Cardiac muscle cell (in vitro differentiated cells and primary cell): ENCODE results near the gene PI16. TPM values are rescaled to one million over a fixed set of nuclear protein-coding genes. Genes with fewer than 3 reads are reported as not detected.

Experiments
- DNase-seq, 2 donors: peaks; one replicate each; pipeline versions ENCODE4 v3.0.0 to v3.0.0-alpha.2; 2010 to 2017; ENCODE audit warnings: low read depth in 1 of 2, low spot score in 1 of 2
- H3K27ac ChIP-seq: fragments of 200-600 bp; sonication (generic); 2 replicates; pipeline ENCODE4 v1.5.1; 2016
- H3K27me3 ChIP-seq: fragments of 200-600 bp; sonication (generic); 2 replicates; pipeline ENCODE4 v1.6.0; 2016; ENCODE audit warnings: control low read depth
- H3K36me3 ChIP-seq: fragments of 200-600 bp; sonication (generic); 2 replicates; pipeline ENCODE4 v1.5.1; 2016; ENCODE audit warnings: control low read depth
- H3K4me1 ChIP-seq: fragments of 200-600 bp; sonication (generic); 2 replicates; pipeline ENCODE4 v1.8.1; 2017; ENCODE audit warnings: low read depth, mild to moderate bottlenecking, mixed run types
- H3K4me3 ChIP-seq: fragments of 200-600 bp; sonication (generic); 2 replicates; pipeline ENCODE4 v1.5.1; 2016; ENCODE audit warnings: mild to moderate bottlenecking
- H3K9me3 ChIP-seq: fragments of 200-600 bp; sonication (generic); 2 replicates; pipeline ENCODE4 v1.5.1; 2017; ENCODE audit warnings: low read depth, mild to moderate bottlenecking, control low read depth
- CTCF ChIP-seq: IDR thresholded peaks from 2 replicates; pipeline ENCODE4 v1.5.1; 2012; ENCODE audit warnings: low read depth, mild to moderate bottlenecking, low read length
- polyA plus RNA-seq: library from polyadenylated mRNA; unstranded; fragments of >200 nt; fragmentation: Nextera tagmentation; extraction: Ambion mirVana; gene quantifications from 2 replicates; pipeline ENCODE4 v1.2.1, GENCODE V29; 2016
- total RNA-seq: library from RNA; depleted of rRNA; stranded (reverse); fragments of >200 nt; gene quantifications from 2 replicates; pipeline ENCODE4 v1.2.3, GENCODE V29; 2016

The PI16 gene
- total and polyA plus RNA-seq, 2 experiments from 2014 or later, result 0.37 TPM; not detected in 1

- TF ChIP-seq CTCF, result peak; percentile 50
- no peaks in the 10 kb centered on the region for H3K27me3 ChIP-seq
- H3K27ac ChIP-seq, result peak overlapping the region; percentile 12
- peaks cover 34% of the 10 kb centered on the region for H3K36me3 ChIP-seq
- H3K9me3 ChIP-seq, result no peaks in the 10 kb centered on the region
- no peak for DNase-seq
- H3K4me3 ChIP-seq, result no peak overlapping the region
- H3K4me1 ChIP-seq, result peaks cover 55% of the 10 kb centered on the region
Observed at GRCh38 chr6:36977470-36977941, 23.0 kb downstream of the PI16 start.

- H3K36me3 ChIP-seq, result peaks cover 34% of the 10 kb centered on the region
- H3K27ac ChIP-seq, result no peak overlapping the region
- no peaks in the 10 kb centered on the region for H3K9me3 ChIP-seq
- no peaks in the 10 kb centered on the region for H3K27me3 ChIP-seq
- DNase-seq, result no peak
- H3K4me3 ChIP-seq, result no peak overlapping the region
- peaks cover 45% of the 10 kb centered on the region for H3K4me1 ChIP-seq
- no peak for TF ChIP-seq CTCF
Observed at GRCh38 chr6:36978421-36979346, 24.1 kb downstream of the PI16 start.

- H3K27me3 ChIP-seq, result no peaks in the 10 kb centered on the region
- H3K9me3 ChIP-seq, result no peaks in the 10 kb centered on the region
- no peak overlapping the region for H3K4me3 ChIP-seq
- TF ChIP-seq CTCF, result peak; percentile 64
- H3K27ac ChIP-seq, result peak overlapping the region; percentile 44
- peak; percentile 41 to 63 for DNase-seq
- H3K36me3 ChIP-seq, result peaks cover 27% of the 10 kb centered on the region
- peaks cover 46% of the 10 kb centered on the region for H3K4me1 ChIP-seq
Observed at GRCh38 chr6:36979347-36979742, 24.8 kb downstream of the PI16 start.

- TF ChIP-seq CTCF, result no peak
- Histone ChIP-seq H3K9me3 (no peaks in the 10 kb centered on the region), H3K36me3 (peaks cover 19% of the 10 kb centered on the region), H3K4me3 (no peak overlapping the region), H3K4me1 (peaks cover 49% of the 10 kb centered on the region), H3K27ac (peak overlapping the region; percentile 44), H3K27me3 (no peaks in the 10 kb centered on the region)
- DNase-seq, result no peak
Observed at GRCh38 chr6:36980129-36980528, 25.6 kb downstream of the PI16 start.

GRCh38 chr6:36980876-36981619 is 26.5 kb downstream of the PI16 start:
- Histone ChIP-seq H3K4me3 (no peak overlapping the region), H3K27ac (peak overlapping the region; percentile 44), H3K9me3 (no peaks in the 10 kb centered on the region), H3K36me3 (peaks cover 12% of the 10 kb centered on the region), H3K4me1 (peaks cover 44% of the 10 kb centered on the region), H3K27me3 (no peaks in the 10 kb centered on the region)
- no peak for TF ChIP-seq CTCF
- DNase-seq, result no peak
